ENCODE measurements around the gene EIF4G1.

EIF4G1 gene

GRCh38 chr3:184336547-184337398 is 22.4 kb downstream of the EIF4G1 start:
- DNase-seq, result peak in 2 of 3 experiments; percentile 43 to 68

- DNase-seq, result peak in 1 of 3 experiments; percentile 27
These were observed 23.0 kb downstream of the EIF4G1 start, which contains the start of gene FAM131A for GRCh38 chr3:184337399-184337714. Gene FAM131A (plus strand): TSS chr3:184337600. CDS start chr3:184337631, 31 bp downstream.

- DNase-seq, result no peak
These were observed 23.6 kb downstream of the EIF4G1 start for GRCh38 chr3:184337981-184338380.

- peak; percentile 92 to 99 (median 98) for DNase-seq
These were observed 24.1 kb downstream of the EIF4G1 start for GRCh38 chr3:184338511-184338945.

GRCh38 chr3:184339001-184339400 is 24.6 kb downstream of the EIF4G1 start:
- DNase-seq, result peak in 2 of 3 experiments; percentile 78 to 93

GRCh38 chr3:184339451-184340135 is 25.2 kb downstream of the EIF4G1 start:
- DNase-seq, result peak in 2 of 3 experiments; percentile 19 to 47

- peak in 1 of 3 experiments; percentile 61 for DNase-seq
These were observed 27.5 kb downstream of the EIF4G1 start for GRCh38 chr3:184341925-184342324.

- no peak for DNase-seq
These were observed 28.9 kb downstream of the EIF4G1 start for GRCh38 chr3:184343200-184343876.

- DNase-seq, result no peak
These were observed 30.3 kb downstream of the EIF4G1 start for GRCh38 chr3:184344579-184345316.

GRCh38 chr3:184345317-184346144 is 31.1 kb downstream of the EIF4G1 start:
- peak; percentile 25 to 66 (median 64) for DNase-seq

GRCh38 chr3:184346480-184347190 is 32.2 kb downstream of the EIF4G1 start:
- DNase-seq, result no peak

GRCh38 chr3:184347321-184348056 is 33.1 kb downstream of the EIF4G1 start:
- DNase-seq, result no peak

- DNase-seq, result no peak
These were observed 33.6 kb downstream of the EIF4G1 start for GRCh38 chr3:184348057-184348382.

- DNase-seq, result no peak
These were observed 35.4 kb downstream of the EIF4G1 start for GRCh38 chr3:184349563-184350470.

GRCh38 chr3:184350618-184351017 is 36.2 kb downstream of the EIF4G1 start:
- DNase-seq, result no peak

- DNase-seq, result no peak
These were observed 37.2 kb downstream of the EIF4G1 start for GRCh38 chr3:184351511-184352148.

- no peak for DNase-seq
These were observed 37.9 kb downstream of the EIF4G1 start for GRCh38 chr3:184352149-184352785.

- no peak for DNase-seq
These were observed 38.6 kb downstream of the EIF4G1 start for GRCh38 chr3:184352897-184353545.
